WI38 (cell line): ENCODE results near the gene SERPINB1.

Experiments
- H3K4me3 ChIP-seq: 2 replicates; pipeline ENCODE4 v1.5.1; 2011; ENCODE audit warnings: low read depth, mild to moderate bottlenecking, control low read depth, low read length
- CTCF ChIP-seq: IDR thresholded peaks from 2 replicates; pipeline ENCODE4 v1.5.1; 2012; ENCODE audit warnings: low read depth, mild to moderate bottlenecking, control low read depth, low read length

Gene SERPINB1

GRCh38 chr6:2810092-2810671 is 31.5 kb downstream of the SERPINB1 start:
- no peak for TF ChIP-seq CTCF
- H3K4me3 ChIP-seq: no peak overlapping the region

GRCh38 chr6:2809015-2809414 is 32.6 kb downstream of the SERPINB1 start:
- no peak overlapping the region for H3K4me3 ChIP-seq
- TF ChIP-seq CTCF: no peak

GRCh38 chr6:2807342-2808090 is 34.1 kb downstream of the SERPINB1 start:
- H3K4me3 ChIP-seq: no peak overlapping the region
- no peak for TF ChIP-seq CTCF

GRCh38 chr6:2806644-2807043 is 35.0 kb downstream of the SERPINB1 start:
- no peak for TF ChIP-seq CTCF
- no peak overlapping the region for H3K4me3 ChIP-seq

GRCh38 chr6:2805031-2805430 is 36.6 kb downstream of the SERPINB1 start:
- no peak for TF ChIP-seq CTCF
- H3K4me3 ChIP-seq: no peak overlapping the region

GRCh38 chr6:2804516-2804915 is 37.1 kb downstream of the SERPINB1 start:
- H3K4me3 ChIP-seq: no peak overlapping the region
- TF ChIP-seq CTCF: no peak

- no peak for TF ChIP-seq CTCF
- no peak overlapping the region for H3K4me3 ChIP-seq
Measured at GRCh38 chr6:2803731-2804429, 37.8 kb downstream of the SERPINB1 start.
